ENCODE measurements around the gene FJX1.

The FJX1 gene

GRCh38 chr11:35655254-35655653 lies 37.0 kb downstream of the FJX1 start:
- Histone ChIP-seq H3K4me3 (ENCODE audit: control insufficient read depth in 1 of 7, extremely low read depth in 1 of 7, insufficient read depth in 4 of 7, low read depth in 2 of 7, low read length in 6 of 7) (no peak overlapping the region), H3K27me3 (replicated peaks in 2 of 5; ENCODE audit: control insufficient read depth in 4 of 5, insufficient read depth in 5 of 5, low read length in 4 of 5) (peaks cover 0 to 14% (median 4%) of the 10 kb centered on the region in 5 experiments), H3K4me1 (ENCODE audit: control extremely low read depth in 1 of 4, control insufficient read depth in 4 of 4, insufficient read depth in 4 of 4, low read length in 3 of 4) (no peaks in the 10 kb centered on the region), H3K36me3 (ENCODE audit: control insufficient read depth in 4 of 4, insufficient read depth in 4 of 4, low read length in 3 of 4) (no peaks in the 10 kb centered on the region), H3K9me3 (ENCODE audit: control extremely low read depth in 1 of 5, control insufficient read depth in 4 of 5, insufficient read depth in 2 of 5, low read depth in 1 of 5, low read length in 4 of 5) (no peaks in the 10 kb centered on the region), H3K27ac (ENCODE audit: insufficient read depth in 1 of 2, low read depth in 1 of 2, low read length in 2 of 2, poor library complexity in 1 of 2, severe bottlenecking in 2 of 2) (no peak overlapping the region)
- ChIA-PET CTCF (interaction anchor here (1.1 kb wide), 1 partner anchor 9 kb away, joined by 3 read pairs; no protein-coding TSS in a partner anchor), POLR2A (no interaction called here)
- no peak for DNase-seq
- WGBS (ENCODE audit: insufficient coverage): no CpG with 5 or more reads among the region's 1 CpG

GRCh38 chr11:35655856-35656255 lies 37.6 kb downstream of the FJX1 start:
- Histone ChIP-seq H3K4me1 (ENCODE audit: control extremely low read depth in 1 of 4, control insufficient read depth in 4 of 4, insufficient read depth in 4 of 4, low read length in 3 of 4) (no peaks in the 10 kb centered on the region), H3K9me3 (ENCODE audit: control extremely low read depth in 1 of 5, control insufficient read depth in 4 of 5, insufficient read depth in 2 of 5, low read depth in 1 of 5, low read length in 4 of 5) (no peaks in the 10 kb centered on the region), H3K36me3 (ENCODE audit: control insufficient read depth in 4 of 4, insufficient read depth in 4 of 4, low read length in 3 of 4) (no peaks in the 10 kb centered on the region), H3K27me3 (replicated peaks in 2 of 5; ENCODE audit: control insufficient read depth in 4 of 5, insufficient read depth in 5 of 5, low read length in 4 of 5) (peaks cover 0 to 14% (median 4%) of the 10 kb centered on the region in 5 experiments), H3K4me3 (ENCODE audit: control insufficient read depth in 1 of 7, extremely low read depth in 1 of 7, insufficient read depth in 4 of 7, low read depth in 2 of 7, low read length in 6 of 7) (no peak overlapping the region), H3K27ac (ENCODE audit: insufficient read depth in 1 of 2, low read depth in 1 of 2, low read length in 2 of 2, poor library complexity in 1 of 2, severe bottlenecking in 2 of 2) (no peak overlapping the region)
- POLR2A ChIA-PET: no interaction called here
- 97% methylated on average over 4 of the region's 4 CpGs for WGBS (ENCODE audit: insufficient coverage)
- CTCF ChIA-PET: interaction anchor here (1.1 kb wide), 1 partner anchor 9 kb away, joined by 3 read pairs; no protein-coding TSS in a partner anchor
- no peak for DNase-seq

GRCh38 chr11:35658020-35658948 lies 40.0 kb downstream of the FJX1 start:
- H3K4me1 ChIP-seq (ENCODE audit: control extremely low read depth in 1 of 4, control insufficient read depth in 4 of 4, insufficient read depth in 4 of 4, low read length in 3 of 4): peaks cover 3 to 15% (median 13%) of the 10 kb centered on the region in 4 experiments
- 93% methylated on average over 2 of the region's 3 CpGs for WGBS (ENCODE audit: insufficient coverage)

GRCh38 chr11:35661534-35661933 lies 43.3 kb downstream of the FJX1 start:
- H3K4me1 ChIP-seq (ENCODE audit: control extremely low read depth in 1 of 4, control insufficient read depth in 4 of 4, insufficient read depth in 4 of 4, low read length in 3 of 4): peaks cover 3 to 19% (median 16%) of the 10 kb centered on the region in 4 experiments
- WGBS (ENCODE audit: insufficient coverage): no CpG with 5 or more reads among the region's 5 CpGs
- peak overlapping the region in 5 of 7 experiments; percentile 67 to 94 (median 84) for H3K4me3 ChIP-seq (ENCODE audit: control insufficient read depth in 1 of 7, extremely low read depth in 1 of 7, insufficient read depth in 4 of 7, low read depth in 2 of 7, low read length in 6 of 7)
- peaks cover 0 to 14% (median 4%) of the 10 kb centered on the region in 4 experiments for H3K36me3 ChIP-seq (ENCODE audit: control insufficient read depth in 4 of 4, insufficient read depth in 4 of 4, low read length in 3 of 4)
- peaks cover 4 to 30% (median 12%) of the 10 kb centered on the region in 5 experiments for H3K9me3 ChIP-seq (ENCODE audit: control extremely low read depth in 1 of 5, control insufficient read depth in 4 of 5, insufficient read depth in 2 of 5, low read depth in 1 of 5, low read length in 4 of 5)
- ChIA-PET CTCF (no interaction called here), POLR2A (no interaction called here)
- H3K27me3 ChIP-seq (replicated peaks in 2 of 5; ENCODE audit: control insufficient read depth in 4 of 5, insufficient read depth in 5 of 5, low read length in 4 of 5): peaks cover 0 to 7% (median 0%) of the 10 kb centered on the region in 5 experiments
- DNase-seq: no peak
- H3K27ac ChIP-seq (ENCODE audit: insufficient read depth in 1 of 2, low read depth in 1 of 2, low read length in 2 of 2, poor library complexity in 1 of 2, severe bottlenecking in 2 of 2): no peak overlapping the region

More at GRCh38 chr11:35658020-35658948, 40.0 kb downstream of the FJX1 start:
- Histone ChIP-seq H3K27me3 (replicated peaks in 2 of 5; ENCODE audit: control insufficient read depth in 4 of 5, insufficient read depth in 5 of 5, low read length in 4 of 5) (peaks cover 0 to 14% (median 4%) of the 10 kb centered on the region in 5 experiments), H3K27ac (ENCODE audit: insufficient read depth in 1 of 2, low read depth in 1 of 2, low read length in 2 of 2, poor library complexity in 1 of 2, severe bottlenecking in 2 of 2) (no peak overlapping the region), H3K4me3 (ENCODE audit: control insufficient read depth in 1 of 7, extremely low read depth in 1 of 7, insufficient read depth in 4 of 7, low read depth in 2 of 7, low read length in 6 of 7) (no peak overlapping the region), H3K36me3 (ENCODE audit: control insufficient read depth in 4 of 4, insufficient read depth in 4 of 4, low read length in 3 of 4) (no peaks in the 10 kb centered on the region), H3K9me3 (ENCODE audit: control extremely low read depth in 1 of 5, control insufficient read depth in 4 of 5, insufficient read depth in 2 of 5, low read depth in 1 of 5, low read length in 4 of 5) (peaks cover 0 to 3% (median under 1%) of the 10 kb centered on the region in 5 experiments)
- DNase-seq: no peak
- POLR2A ChIA-PET: no interaction called here
- CTCF ChIA-PET: interaction anchor here (0.9 to 1.6 kb wide), 2 partner anchors 13 to 601 kb away, joined by 3 read pairs; no protein-coding TSS in a partner anchor

GRCh38 chr11:35662061-35662648 lies 43.9 kb downstream of the FJX1 start:
- Histone ChIP-seq H3K27ac (ENCODE audit: insufficient read depth in 1 of 2, low read depth in 1 of 2, low read length in 2 of 2, poor library complexity in 1 of 2, severe bottlenecking in 2 of 2) (peak overlapping the region in 1 of 2 experiments; percentile 81), H3K4me1 (ENCODE audit: control extremely low read depth in 1 of 4, control insufficient read depth in 4 of 4, insufficient read depth in 4 of 4, low read length in 3 of 4) (peaks cover 3 to 19% (median 16%) of the 10 kb centered on the region in 4 experiments), H3K9me3 (ENCODE audit: control extremely low read depth in 1 of 5, control insufficient read depth in 4 of 5, insufficient read depth in 2 of 5, low read depth in 1 of 5, low read length in 4 of 5) (peaks cover 4 to 31% (median 12%) of the 10 kb centered on the region in 5 experiments), H3K4me3 (ENCODE audit: control insufficient read depth in 1 of 7, extremely low read depth in 1 of 7, insufficient read depth in 4 of 7, low read depth in 2 of 7, low read length in 6 of 7) (peak overlapping the region; percentile 60 to 94 (median 84)), H3K36me3 (ENCODE audit: control insufficient read depth in 4 of 4, insufficient read depth in 4 of 4, low read length in 3 of 4) (peaks cover 0 to 14% (median 4%) of the 10 kb centered on the region in 4 experiments), H3K27me3 (replicated peaks in 2 of 5; ENCODE audit: control insufficient read depth in 4 of 5, insufficient read depth in 5 of 5, low read length in 4 of 5) (peaks cover 0 to 6% (median 0%) of the 10 kb centered on the region in 5 experiments)
- 11% methylated on average over 5 of the region's 12 CpGs for WGBS (ENCODE audit: insufficient coverage)
- DNase-seq: peak in 1 of 3 donors; percentile 33
- POLR2A ChIA-PET: no interaction called here
- CTCF ChIA-PET: no interaction called here

- peak; percentile 82 to 93 (median 88) for DNase-seq
- ChIA-PET CTCF (no interaction called here), POLR2A (no interaction called here)
- peaks cover 0 to 6% (median 0%) of the 10 kb centered on the region in 5 experiments for H3K27me3 ChIP-seq (replicated peaks in 2 of 5; ENCODE audit: control insufficient read depth in 4 of 5, insufficient read depth in 5 of 5, low read length in 4 of 5)
- H3K9me3 ChIP-seq (ENCODE audit: control extremely low read depth in 1 of 5, control insufficient read depth in 4 of 5, insufficient read depth in 2 of 5, low read depth in 1 of 5, low read length in 4 of 5): peaks cover 4 to 37% (median 16%) of the 10 kb centered on the region in 5 experiments
- 4% methylated on average over 76 of the region's 82 CpGs for WGBS (ENCODE audit: insufficient coverage)
- H3K4me1 ChIP-seq (ENCODE audit: control extremely low read depth in 1 of 4, control insufficient read depth in 4 of 4, insufficient read depth in 4 of 4, low read length in 3 of 4): peaks cover 3 to 19% (median 16%) of the 10 kb centered on the region in 4 experiments
- H3K4me3 ChIP-seq (ENCODE audit: control insufficient read depth in 1 of 7, extremely low read depth in 1 of 7, insufficient read depth in 4 of 7, low read depth in 2 of 7, low read length in 6 of 7): peak within 1 kb of the TSS; percentile 60 to 94 (median 84)
- H3K36me3 ChIP-seq (ENCODE audit: control insufficient read depth in 4 of 4, insufficient read depth in 4 of 4, low read length in 3 of 4): peaks cover 0 to 20% (median 4%) of the 10 kb centered on the region in 4 experiments
- peak within 1 kb of the TSS in 1 of 2 experiments; percentile 81 for H3K27ac ChIP-seq (ENCODE audit: insufficient read depth in 1 of 2, low read depth in 1 of 2, low read length in 2 of 2, poor library complexity in 1 of 2, severe bottlenecking in 2 of 2)
Observed at GRCh38 chr11:35662649-35663407, 44.6 kb downstream of the FJX1 start, which contains the start of gene TRIM44. Gene TRIM44, plus strand, starts transcription at chr11:35662775. Its CDS starts 337 bp downstream, at chr11:35663112.

Data from common myeloid progenitor, CD34-positive (primary cell).